ENCODE measurements around the gene C9orf40.

GRCh38 chr9:74921737-74922136 lies 31.0 kb downstream of the C9orf40 start:
- TF ChIP-seq CEBPB (IDR thresholded peaks at IDR 0.05; ENCODE audit: low read depth) (no peak), POLR2A (IDR thresholded peaks at IDR 0.05; ENCODE audit: borderline replicate concordance, extremely low read depth, insufficient read depth, insufficient read length) (no peak), CTCF (IDR thresholded peaks at IDR 0.05 in 2 of 3, conservative IDR thresholded peaks at IDR 0.05 in 1 of 3; ENCODE audit: borderline replicate concordance in 1 of 3, insufficient read depth in 1 of 3, low read depth in 2 of 3, low read length in 2 of 3) (no peak), MAX (IDR thresholded peaks at IDR 0.05) (no peak), ATF3 (IDR thresholded peaks at IDR 0.05) (no peak)

Measured in HCT116 (cell line).